Ovary (tissue), 3 donors: ENCODE measurements around the gene SLCO2A1.

Source experiments
- CTCF ChIP-seq, 3 donors: fragments of 450-650 bp in 2 of 3; fragments of 200-600 bp in 1 of 3; IDR thresholded peaks; one replicate each; pipeline versions ENCODE4 v1.5.1 to v1.8.0; 2016 to 2022; ENCODE audit warnings: antibody characterized with exemption in 3 of 3, mild to moderate bottlenecking in 1 of 3
- EP300 ChIP-seq: sonication (generic); formaldehyde crosslinking; IDR thresholded peaks from one replicate; pipeline ENCODE4 v1.6.1; 2017; ENCODE audit warnings: antibody characterized with exemption
- POLR2A ChIP-seq: fragments of 450-650 bp; IDR thresholded peaks from one replicate; pipeline ENCODE4 v1.6.1; 2017; ENCODE audit warnings: antibody characterized with exemption, mild to moderate bottlenecking, moderate library complexity
- donor health status: DM: no; HTN: no; CAD: no.

- no peak for TF ChIP-seq CTCF (IDR thresholded peaks at IDR 0.05)
- no peak for TF ChIP-seq POLR2A
- no peak for TF ChIP-seq EP300
These were observed 141.7 kb downstream of the SLCO2A1 start for GRCh38 chr3:133887803-133888703.
